NB4 (cell line): ENCODE results near the gene RRP1B.

ENCODE experiments used
- POLR2A ChIP-seq: IDR thresholded peaks from 2 replicates; pipeline ENCODE4 v1.6.1; 2011; ENCODE audit warnings: mild to moderate bottlenecking; ENCODE audit not compliant: insufficient read length; ENCODE audit errors: extremely low read depth
- TF ChIP-seq, protein P1 (sequence below): IDR thresholded peaks from one replicate; pipeline ENCODE4 v1.5.1; 2012; ENCODE audit warnings: low read depth, low read length

DNA sequence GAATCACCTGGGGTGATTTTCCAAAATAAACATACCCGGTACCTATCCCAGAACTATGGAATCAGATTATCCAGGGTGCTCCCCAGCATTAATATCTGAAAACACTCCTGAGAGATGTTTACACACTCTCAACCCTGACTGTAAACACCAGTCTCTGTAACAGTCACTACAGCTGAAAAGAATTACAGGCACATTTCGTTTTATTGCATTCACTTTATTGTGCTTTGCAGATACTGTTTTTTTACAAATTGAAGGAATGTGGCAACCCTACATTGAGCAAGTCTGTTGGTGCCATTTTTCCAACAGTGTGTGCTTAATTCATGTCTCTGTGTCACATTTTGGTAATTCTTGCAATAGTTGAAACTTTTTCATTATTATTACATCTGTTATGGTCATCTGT lies 31.8 kb upstream of the RRP1B start:
- TF ChIP-seq, protein P1, sequence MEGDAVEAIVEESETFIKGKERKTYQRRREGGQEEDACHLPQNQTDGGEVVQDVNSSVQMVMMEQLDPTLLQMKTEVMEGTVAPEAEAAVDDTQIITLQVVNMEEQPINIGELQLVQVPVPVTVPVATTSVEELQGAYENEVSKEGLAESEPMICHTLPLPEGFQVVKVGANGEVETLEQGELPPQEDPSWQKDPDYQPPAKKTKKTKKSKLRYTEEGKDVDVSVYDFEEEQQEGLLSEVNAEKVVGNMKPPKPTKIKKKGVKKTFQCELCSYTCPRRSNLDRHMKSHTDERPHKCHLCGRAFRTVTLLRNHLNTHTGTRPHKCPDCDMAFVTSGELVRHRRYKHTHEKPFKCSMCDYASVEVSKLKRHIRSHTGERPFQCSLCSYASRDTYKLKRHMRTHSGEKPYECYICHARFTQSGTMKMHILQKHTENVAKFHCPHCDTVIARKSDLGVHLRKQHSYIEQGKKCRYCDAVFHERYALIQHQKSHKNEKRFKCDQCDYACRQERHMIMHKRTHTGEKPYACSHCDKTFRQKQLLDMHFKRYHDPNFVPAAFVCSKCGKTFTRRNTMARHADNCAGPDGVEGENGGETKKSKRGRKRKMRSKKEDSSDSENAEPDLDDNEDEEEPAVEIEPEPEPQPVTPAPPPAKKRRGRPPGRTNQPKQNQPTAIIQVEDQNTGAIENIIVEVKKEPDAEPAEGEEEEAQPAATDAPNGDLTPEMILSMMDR = no peak
- TF ChIP-seq POLR2A = no peak
